GM19463 (cell line): Measurements from ENCODE around the gene ARMCX1.
A peak's percentile ranks its signal among the peaks of the same experiment; 100 is the strongest.
"Not testable (repeated sequence)": the region's sequence is repeated elsewhere in the genome, so short reads cannot be mapped to it uniquely, and the experiment has no call there.

Experiments used
- ATAC-seq: cut with Tn5 transposase; IDR thresholded peaks from one replicate; pipeline ENCODE4 v1.9.1; 2021; ENCODE audit warnings: mild to moderate bottlenecking, moderate library complexity; ENCODE audit not compliant: unreplicated experiment

The ARMCX1 gene

DNA sequence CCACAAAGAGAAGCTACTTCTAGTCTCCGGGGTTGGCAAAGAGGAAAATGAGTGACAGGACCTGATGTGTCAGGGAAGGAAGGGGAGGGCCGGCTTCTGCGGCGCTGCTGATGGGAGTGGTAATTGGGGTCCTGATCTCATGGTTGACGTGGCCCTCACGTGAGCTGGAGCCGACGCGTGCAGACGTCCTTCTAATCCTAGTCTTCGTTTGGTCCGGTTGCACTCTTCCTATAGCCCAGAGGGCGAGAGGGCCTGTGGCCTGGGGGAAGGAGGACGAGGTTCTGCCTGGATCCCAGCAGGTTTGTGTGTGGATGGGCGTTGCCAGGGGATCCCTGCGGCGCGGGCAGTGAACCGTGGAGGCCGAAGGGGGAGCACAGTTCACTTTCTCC, at the start of gene ARMCX1:
Gene ARMCX1, plus strand, starts transcription at position 186 of the 389 bp plus-strand sequence. CDS start 2,384 bp downstream, outside the sequence.
- ATAC-seq: peak; percentile 50

DNA sequence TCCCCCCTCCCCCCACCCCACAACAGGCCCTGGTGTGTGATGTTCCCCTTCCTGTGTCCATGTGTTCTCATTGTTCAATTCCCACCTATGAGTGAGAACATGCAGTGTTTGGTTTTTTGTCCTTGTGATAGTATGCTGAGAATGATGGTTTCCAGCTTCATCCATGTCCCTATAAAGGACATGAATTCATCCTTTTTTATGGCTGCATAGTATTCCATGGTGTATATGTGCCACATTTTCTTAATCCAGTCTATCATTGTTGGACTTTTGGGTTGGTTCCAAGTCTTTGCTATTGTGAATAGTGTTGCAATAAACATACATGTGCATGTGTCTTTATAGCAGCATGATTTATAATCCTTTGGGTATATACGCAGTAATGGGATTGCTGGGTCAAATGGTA, 47.4 kb upstream of the ARMCX1 start:
- ATAC-seq: not testable (repeated sequence)

DNA sequence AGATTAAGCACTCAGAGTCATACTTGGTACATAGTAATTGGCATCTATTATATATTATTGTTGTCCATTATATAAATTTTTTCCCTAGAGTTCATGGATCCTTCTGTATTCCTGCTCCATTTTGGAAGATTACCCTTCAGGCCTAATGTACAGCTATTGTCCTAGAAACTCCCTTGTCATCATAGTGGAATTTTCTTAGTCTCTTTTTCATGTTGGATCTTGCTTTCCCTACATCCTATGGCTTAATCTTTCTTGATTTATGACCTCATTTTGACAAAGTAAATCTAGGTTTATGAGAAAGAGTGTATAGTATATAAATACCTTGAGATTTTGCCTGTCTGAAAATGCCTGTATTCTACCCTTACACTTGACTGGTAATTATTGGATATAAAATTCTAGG, 43.0 kb upstream of the ARMCX1 start:
- no peak for ATAC-seq

DNA sequence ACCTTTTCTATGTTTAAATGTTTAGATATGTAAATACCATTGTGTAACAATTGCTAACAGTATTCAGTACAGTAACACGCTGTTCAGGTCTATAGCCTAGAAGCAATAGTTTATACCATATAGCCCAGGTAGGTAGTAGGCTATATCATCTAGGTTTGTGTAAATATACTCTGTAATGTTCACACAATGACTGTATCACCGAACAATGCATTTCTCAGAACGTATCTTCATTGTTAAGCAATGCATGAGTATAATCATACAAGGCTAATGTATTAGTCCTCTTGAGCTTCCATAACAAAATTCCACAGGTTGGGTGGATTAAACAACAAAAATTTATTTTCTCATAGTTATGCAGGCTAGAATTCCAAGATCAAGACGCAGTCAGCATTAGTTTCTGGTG, 42.4 kb upstream of the ARMCX1 start:
- no peak for ATAC-seq

DNA sequence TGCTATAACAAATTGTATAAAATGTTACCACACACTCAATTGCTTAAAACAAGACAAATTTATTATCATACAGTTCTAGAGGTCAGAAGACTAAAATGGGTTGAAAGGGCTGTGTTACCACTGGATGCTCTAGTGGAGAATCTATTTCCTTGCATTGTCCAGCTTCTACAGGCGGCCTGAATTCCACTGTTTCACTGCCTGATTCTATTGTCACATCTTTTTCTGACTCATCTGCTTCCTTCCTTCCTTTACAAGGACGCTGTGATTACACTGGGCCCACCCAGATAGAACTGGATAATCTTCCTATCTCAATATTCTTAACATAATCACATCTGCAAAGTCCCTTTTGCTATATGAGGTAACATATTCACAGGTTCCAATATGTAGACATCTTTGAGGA, 19.4 kb upstream of the ARMCX1 start:
- ATAC-seq: no peak

DNA sequence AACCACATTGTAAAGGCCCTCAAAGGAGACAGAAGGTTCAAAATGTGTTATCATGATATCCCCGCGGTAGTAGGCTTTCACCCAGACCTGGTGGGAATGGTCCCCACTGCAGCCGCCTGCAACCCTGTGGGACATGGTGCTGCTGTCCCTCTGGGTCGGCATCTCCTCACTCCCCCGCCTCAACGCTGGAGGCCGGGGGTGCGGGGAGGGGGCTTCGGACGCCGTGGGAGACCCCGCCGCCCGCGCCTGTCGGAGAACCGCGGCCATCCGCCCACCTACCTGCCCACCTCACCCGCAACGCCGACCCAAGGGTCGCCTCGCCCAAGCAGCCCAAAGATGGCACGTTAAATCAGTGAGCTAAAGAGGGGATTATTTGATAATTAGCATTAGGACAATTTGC, 11.2 kb upstream of the ARMCX1 start:
- no peak for ATAC-seq

DNA sequence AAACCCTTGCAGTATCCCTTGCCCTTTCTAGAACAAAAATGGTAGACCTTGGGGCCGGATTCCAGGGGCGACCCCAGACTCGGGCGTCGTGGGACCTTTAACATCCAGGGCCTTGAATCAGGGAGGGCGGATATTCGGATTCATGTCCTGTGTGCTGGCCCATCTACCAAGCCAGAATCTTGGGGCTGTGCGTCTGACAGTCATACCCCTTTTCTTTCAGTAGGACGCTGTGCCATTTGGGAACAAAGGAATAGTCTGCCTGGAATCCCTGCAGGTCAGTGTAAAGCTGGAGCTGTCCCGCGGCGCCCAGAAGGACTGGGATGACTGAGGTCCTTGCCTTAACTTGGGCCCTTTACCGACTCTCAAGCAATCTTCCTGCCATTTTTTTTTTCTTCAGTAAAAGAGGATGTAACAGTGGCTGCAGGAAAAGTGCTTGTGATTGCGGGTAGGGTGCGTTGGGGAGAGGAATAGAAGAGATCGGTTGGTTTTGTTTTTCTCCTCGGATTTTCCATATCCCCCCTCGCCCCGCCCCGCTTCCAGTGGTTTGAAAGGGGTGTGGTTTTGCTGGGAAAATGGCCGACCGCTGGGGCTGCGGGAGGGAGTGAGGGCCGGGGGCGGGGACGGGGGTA, 518 bp downstream of the ARMCX1 start:
- peak; percentile 6 for ATAC-seq

DNA sequence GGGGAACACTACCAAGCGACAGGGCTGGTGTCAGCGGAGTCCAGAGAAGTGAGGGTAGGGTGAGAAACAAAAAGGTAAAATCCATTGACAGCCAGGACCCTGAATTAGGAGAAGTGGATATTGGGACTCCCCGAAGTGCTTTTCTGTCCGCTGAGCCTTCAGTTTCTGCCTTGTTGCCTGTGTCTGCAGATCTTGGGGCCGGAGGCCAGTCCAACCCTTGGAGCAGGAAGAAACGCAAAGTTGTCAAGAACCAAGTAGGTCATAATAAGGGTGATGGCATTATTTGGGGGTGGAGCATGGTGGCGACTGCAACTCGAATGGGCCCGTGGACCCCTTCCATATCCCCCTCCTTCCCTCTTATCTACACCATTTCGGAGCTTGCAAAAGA, 1.0 kb downstream of the ARMCX1 start:
- no peak for ATAC-seq

DNA sequence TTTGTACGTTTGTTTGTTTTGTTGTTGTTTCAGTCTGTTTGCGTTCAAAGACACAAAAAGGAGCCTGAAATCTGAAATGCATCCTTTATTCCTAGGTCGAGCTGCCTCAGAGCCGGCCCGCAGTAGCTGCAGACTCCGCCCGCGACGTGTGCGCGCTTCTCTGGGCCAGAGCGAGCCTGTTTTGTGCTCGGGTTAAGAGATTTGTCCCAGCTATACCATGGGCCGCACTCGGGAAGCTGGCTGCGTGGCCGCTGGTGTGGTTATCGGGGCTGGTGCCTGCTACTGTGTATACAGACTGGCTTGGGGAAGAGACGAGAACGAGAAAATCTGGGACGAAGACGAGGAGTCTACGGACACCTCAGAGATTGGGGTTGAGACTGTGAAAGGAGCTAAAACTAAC, 2.4 kb downstream of the ARMCX1 start:
- no peak for ATAC-seq

DNA sequence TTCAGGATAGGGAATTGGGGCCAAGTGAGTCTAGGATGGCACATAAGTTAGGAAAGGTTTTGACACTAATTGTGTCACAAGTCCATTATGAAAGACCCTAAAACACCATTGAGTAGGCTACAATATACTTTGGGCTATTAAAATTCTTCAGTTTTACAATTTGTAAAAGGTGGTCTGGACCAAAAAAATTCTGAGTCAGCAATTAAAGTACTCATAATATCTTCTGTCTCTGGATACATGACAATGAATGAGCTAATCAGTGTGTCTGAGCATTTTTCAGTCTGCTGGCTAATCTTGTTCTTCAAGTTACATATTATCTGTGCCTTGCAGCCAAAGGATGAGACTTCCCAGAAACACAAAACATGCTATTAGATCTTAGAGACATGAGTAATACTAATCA, 14.3 kb downstream of the ARMCX1 start:
- ATAC-seq: no peak

DNA sequence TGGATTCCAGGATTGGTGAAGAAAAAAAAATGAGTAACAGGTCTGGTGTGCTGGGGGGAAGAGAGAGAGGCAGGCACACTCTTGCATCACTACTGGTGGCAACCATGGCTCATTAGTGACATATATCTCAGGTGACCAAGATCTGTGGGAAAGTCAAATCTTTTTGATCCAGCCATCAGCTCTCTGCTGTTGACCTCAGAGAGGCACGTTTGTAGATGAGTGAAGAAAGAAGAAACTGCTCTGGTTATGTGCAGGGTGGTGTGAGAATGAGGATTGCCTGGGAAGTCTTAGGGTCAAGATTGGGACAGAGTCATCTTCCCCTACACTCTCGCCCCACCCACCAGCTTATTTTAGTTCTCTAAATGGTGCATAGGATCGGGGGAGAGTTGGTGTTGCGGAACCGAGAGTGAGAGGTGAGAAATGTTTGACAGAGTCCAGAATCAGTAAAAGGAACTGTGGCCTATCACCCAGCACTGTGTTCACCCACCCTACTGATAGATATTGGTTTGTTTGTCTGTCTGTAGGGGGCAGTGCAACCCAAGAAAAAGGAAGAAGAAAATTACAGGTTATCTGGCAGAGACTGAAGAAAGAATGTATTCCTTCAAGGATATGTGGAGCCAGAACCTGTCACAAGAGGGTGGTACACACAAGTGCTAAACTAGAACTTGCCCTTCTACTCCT, 45.5 kb downstream of the ARMCX1 start:
- ATAC-seq: peak; percentile 98

DNA sequence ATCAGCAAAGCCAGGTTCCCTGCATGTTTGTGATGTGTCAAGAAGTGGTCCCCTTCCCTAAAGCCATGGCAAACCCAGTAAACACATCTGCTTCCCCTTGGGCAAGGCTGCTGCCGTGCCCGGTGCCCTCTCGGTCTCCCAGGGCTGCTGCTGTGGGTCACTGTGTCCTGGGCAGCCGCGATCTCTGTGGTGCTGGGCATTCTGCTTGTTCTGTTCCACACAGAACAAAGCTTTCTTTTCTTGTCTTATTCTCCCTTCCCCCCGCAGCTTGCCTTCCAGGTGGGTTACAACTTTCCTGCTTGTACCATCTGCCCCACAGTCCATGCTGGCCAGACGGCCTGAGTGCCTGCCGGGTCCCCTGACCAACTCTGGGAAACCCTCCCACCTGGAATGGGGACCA, 49.2 kb downstream of the ARMCX1 start:
- not testable (repeated sequence) for ATAC-seq

DNA sequence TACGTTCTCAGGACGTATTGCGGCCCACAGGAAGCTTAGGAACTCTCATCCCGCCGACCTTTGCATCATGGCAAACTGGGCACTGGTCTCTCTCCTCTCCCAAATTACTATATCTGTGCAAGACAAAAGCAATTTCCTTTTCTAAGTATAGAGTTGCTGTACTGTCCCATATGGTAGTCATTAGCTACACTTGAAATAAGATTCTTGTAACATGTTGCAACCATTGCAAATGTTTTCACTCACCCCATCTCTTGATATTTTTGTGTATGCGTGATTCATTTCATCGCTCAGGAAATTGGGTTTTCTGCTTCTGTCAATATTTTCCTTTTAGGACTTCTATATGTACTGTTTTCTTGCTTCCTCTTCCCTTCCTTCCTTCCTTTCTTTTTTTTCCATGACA, 51.7 kb downstream of the ARMCX1 start:
- ATAC-seq: no peak
